Measurements from ENCODE around the gene DCK.

GRCh38 chr4:71045256-71045655 is 51.8 kb downstream of the DCK start:
- TF ChIP-seq CTCF (IDR thresholded peaks at IDR 0.05) (no peak), POLR2A (IDR thresholded peaks at IDR 0.05) (no peak)
